DOHH2 (cell line): Measurements from ENCODE around the gene MCRIP1.

Experiments
- H3F3A ChIP-seq: fragments of 200-600 bp; sonication (generic), shearing (Covaris generic); 2 replicates; pipeline ENCODE4 v1.6.0; 2016; ENCODE audit warnings: antibody characterized with exemption, mild to moderate bottlenecking; ENCODE audit not compliant: control insufficient read depth, insufficient read depth
- H3K27ac ChIP-seq: fragments of 200-600 bp; sonication (generic); 2 replicates; pipeline ENCODE4 v1.5.1; 2014; ENCODE audit warnings: low read depth, mild to moderate bottlenecking, low read length, moderate library complexity
- H3K27me3 ChIP-seq: fragments of 200-600 bp; sonication (generic); 2 replicates; pipeline ENCODE4 v1.6.1; 2014; ENCODE audit warnings: mild to moderate bottlenecking, low read length, mixed read lengths; ENCODE audit not compliant: control insufficient read depth
- H3K36me3 ChIP-seq: fragments of 200-600 bp; sonication (generic); 2 replicates; pipeline ENCODE4 v1.6.1; 2014; ENCODE audit warnings: mild to moderate bottlenecking, low read length, moderate library complexity, mixed read lengths; ENCODE audit not compliant: control insufficient read depth
- H3K4me1 ChIP-seq: fragments of 200-600 bp; sonication (generic); 2 replicates; pipeline ENCODE4 v1.6.1; 2014; ENCODE audit warnings: mild to moderate bottlenecking, low read length, mixed read lengths; ENCODE audit not compliant: control insufficient read depth
- H3K4me2 ChIP-seq: fragments of 200-600 bp; sonication (generic); 2 replicates; pipeline ENCODE4 v1.6.0; 2014; ENCODE audit warnings: mild to moderate bottlenecking, low read length, moderate library complexity
- H3K4me3 ChIP-seq: fragments of 200-600 bp; sonication (generic); 2 replicates; pipeline ENCODE4 v1.5.1; 2014; ENCODE audit warnings: mild to moderate bottlenecking, low read length, mixed read lengths
- H3K79me2 ChIP-seq: fragments of 200-600 bp; sonication (generic); 2 replicates; pipeline ENCODE4 v1.6.1; 2014; ENCODE audit warnings: mild to moderate bottlenecking, low read length, mixed read lengths; ENCODE audit not compliant: control insufficient read depth
- H3K9me2 ChIP-seq: fragments of 200-600 bp; sonication (generic); replicated peaks from 2 replicates; pipeline ENCODE4 v1.6.1; 2014; ENCODE audit warnings: mild to moderate bottlenecking, low read length, mixed read lengths; ENCODE audit not compliant: control insufficient read depth
- H3K9me3 ChIP-seq: fragments of 200-600 bp; sonication (generic); 2 replicates; pipeline ENCODE4 v1.6.1; 2014; ENCODE audit warnings: antibody characterized with exemption, low read length, mixed read lengths; ENCODE audit not compliant: control insufficient read depth, insufficient read depth
- H4K20me1 ChIP-seq: fragments of 200-600 bp; sonication (generic); 2 replicates; pipeline ENCODE4 v1.6.0; 2014; ENCODE audit warnings: low read depth, mild to moderate bottlenecking, antibody characterized with exemption, low read length, moderate library complexity; ENCODE audit not compliant: control insufficient read depth, insufficient read depth
- EZH2phosphoT487 ChIP-seq: fragments of 200-600 bp; sonication (generic); IDR thresholded peaks from 2 replicates; pipeline ENCODE4 v1.6.1; 2017; ENCODE audit warnings: borderline replicate concordance, mild to moderate bottlenecking, antibody characterized with exemption, low read length, moderate library complexity, mixed read lengths
- TF ChIP-seq, protein P1 (sequence below): fragments of 200-600 bp; sonication (generic); IDR thresholded peaks from one replicate; pipeline ENCODE4 v1.5.1; 2014; ENCODE audit warnings: antibody characterized with exemption, mild to moderate bottlenecking, low read depth, low read length; ENCODE audit not compliant: poor library complexity, severe bottlenecking

The MCRIP1 gene

DNA sequence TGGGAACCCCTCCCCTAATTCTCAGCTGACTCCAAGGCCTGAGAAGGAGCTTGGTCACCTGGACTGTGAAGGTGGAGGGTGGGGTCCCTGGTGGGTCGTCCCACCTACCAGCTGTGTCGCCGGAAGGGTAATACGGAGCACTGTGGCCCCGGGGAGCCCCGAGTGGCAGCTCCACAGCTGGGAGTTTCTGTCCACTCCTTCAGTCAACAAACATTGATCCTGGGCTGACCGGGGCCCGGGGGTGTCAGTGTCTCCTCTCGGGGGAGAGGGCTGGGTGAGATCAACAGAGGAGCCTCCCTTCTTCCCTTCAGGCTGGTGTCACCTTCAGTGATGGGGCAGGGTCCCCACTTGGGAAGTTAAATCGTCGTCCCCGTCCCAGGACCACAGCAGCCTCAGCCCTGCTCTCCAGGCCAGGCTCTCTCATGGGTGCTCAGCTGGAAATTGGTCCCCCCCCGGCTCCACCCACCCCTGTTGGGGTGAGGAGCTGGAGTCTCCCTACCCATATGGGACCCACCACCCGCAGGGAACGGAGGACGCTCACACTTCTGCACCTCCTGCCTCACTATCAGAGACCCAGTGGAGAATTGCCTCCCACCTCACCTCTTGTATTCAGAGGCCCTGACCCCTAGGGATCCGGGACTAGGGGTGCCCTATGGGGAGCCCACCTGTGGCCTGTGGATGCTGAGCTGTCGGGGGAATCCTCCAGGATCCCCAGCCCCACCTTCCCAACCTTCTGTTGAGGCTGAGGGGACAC lies 27.2 kb downstream of the MCRIP1 start:
- Histone ChIP-seq H3K4me3 (no peak overlapping the region), H3K36me3 (no peaks in the 10 kb centered on the region), H3K27me3 (peaks cover 19% of the 10 kb centered on the region), H3K9me3 (no peaks in the 10 kb centered on the region), H3K79me2 (no peaks in the 10 kb centered on the region), H3K27ac (no peak overlapping the region), H3K4me1 (no peaks in the 10 kb centered on the region), H3F3A (no peaks in the 10 kb centered on the region), H3K9me2 (no peaks in the 10 kb centered on the region), H3K4me2 (no peak overlapping the region), H4K20me1 (no peaks in the 10 kb centered on the region)
- TF ChIP-seq EZH2phosphoT487, result no peak
- TF ChIP-seq, protein P1, sequence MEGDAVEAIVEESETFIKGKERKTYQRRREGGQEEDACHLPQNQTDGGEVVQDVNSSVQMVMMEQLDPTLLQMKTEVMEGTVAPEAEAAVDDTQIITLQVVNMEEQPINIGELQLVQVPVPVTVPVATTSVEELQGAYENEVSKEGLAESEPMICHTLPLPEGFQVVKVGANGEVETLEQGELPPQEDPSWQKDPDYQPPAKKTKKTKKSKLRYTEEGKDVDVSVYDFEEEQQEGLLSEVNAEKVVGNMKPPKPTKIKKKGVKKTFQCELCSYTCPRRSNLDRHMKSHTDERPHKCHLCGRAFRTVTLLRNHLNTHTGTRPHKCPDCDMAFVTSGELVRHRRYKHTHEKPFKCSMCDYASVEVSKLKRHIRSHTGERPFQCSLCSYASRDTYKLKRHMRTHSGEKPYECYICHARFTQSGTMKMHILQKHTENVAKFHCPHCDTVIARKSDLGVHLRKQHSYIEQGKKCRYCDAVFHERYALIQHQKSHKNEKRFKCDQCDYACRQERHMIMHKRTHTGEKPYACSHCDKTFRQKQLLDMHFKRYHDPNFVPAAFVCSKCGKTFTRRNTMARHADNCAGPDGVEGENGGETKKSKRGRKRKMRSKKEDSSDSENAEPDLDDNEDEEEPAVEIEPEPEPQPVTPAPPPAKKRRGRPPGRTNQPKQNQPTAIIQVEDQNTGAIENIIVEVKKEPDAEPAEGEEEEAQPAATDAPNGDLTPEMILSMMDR, result no peak

DNA sequence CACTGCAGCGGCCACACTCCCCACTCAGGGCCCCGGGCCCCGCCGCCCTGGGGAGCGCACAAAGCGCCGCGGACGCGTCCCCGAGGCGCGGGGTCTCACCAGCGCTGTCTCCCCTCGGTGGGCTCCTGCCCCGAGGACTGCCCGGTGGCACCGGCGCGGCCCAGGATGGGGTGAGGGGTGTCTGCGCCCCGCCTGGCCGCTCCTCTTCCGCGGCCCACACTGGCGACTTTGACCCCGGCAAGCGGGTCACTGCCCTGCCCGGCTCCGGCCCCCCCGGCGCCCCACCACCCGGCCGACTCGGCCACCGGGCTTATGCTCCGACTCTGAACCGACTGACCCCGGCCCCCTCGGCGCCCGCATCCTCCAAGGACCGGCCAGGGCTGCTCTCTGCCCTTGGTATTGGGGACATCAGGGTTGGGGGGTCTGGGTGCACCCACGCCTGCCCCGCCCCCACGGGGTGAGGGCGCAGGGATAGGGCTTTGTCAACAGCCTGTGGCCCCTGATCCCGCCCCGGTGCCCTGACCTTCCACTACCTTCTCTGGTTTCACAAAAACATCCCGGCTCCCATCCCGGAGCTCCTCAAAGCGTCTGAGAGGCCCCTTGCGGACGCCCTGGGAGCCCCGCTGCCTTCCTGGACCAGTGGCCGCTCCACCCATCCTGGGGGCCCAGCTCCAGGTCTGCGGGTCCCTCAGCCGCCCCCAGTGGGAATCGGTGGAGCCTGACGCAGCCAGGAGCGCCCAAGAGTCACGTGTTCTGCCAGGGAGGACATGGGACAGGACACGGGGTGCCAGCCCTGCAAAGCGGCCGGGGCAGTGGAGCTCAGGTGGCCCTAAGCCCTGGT lies 28.3 kb downstream of the MCRIP1 start:
- no peak overlapping the region for H3K4me2 ChIP-seq
- H3F3A ChIP-seq, result no peaks in the 10 kb centered on the region
- no peak overlapping the region for H3K27ac ChIP-seq
- peaks cover 16% of the 10 kb centered on the region for H3K27me3 ChIP-seq
- H3K36me3 ChIP-seq, result no peaks in the 10 kb centered on the region
- H3K9me3 ChIP-seq, result no peaks in the 10 kb centered on the region
- no peaks in the 10 kb centered on the region for H4K20me1 ChIP-seq
- no peaks in the 10 kb centered on the region for H3K4me1 ChIP-seq
- no peaks in the 10 kb centered on the region for H3K79me2 ChIP-seq
- no peaks in the 10 kb centered on the region for H3K9me2 ChIP-seq
- no peak overlapping the region for H3K4me3 ChIP-seq
- no peak for TF ChIP-seq EZH2phosphoT487
- TF ChIP-seq, protein P1, result no peak

DNA sequence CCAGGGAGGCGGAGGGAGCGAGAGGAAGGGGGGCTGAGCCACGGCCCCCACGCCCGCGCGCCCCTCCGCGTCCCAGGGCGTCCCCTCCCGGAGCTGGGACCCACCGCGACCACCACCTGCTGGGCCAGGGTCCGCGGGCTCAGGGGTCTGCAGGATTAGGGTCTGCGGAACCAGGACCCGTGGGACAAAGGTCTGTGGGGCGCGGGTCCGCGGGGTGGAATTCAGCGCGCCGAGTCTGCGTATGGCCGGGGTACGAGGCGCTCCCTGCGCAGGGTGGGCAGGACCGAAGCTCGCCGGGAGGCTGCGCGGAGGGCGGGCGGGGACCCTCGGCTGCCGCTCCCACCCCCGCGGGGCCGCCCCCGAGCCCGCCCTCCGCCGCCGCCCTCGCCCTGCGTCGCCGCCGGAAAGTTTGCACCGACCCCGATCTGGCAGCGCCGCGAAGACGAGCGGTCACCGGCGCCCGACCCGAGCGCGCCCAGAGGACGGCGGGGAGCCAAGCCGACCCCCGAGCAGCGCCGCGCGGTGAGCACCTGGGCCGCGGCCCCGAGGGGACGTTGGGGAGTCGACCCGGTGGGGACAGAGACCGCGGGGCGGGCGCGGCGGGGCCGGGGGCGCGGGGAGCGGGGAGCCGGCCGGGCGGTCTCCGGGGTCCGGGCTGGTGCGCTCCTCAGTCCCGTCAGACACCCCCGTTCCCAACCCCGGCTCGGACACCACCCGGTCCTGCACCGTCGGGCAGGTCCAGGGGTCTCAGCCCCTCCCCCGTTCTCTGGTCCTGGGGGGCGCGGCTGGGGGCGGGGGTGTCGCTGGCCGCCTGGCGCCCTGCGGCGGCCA lies 29.1 kb downstream of the MCRIP1 start, which contains the start of gene GCGR:
Gene GCGR (plus strand): TSS at position 423 of the 831 bp plus-strand sequence. CDS start 4,869 bp downstream, outside the sequence.
- H3F3A ChIP-seq, result no peaks in the 10 kb centered on the region
- no peak within 1 kb of the TSS for H3K4me3 ChIP-seq
- no peaks in the 10 kb centered on the region for H3K4me1 ChIP-seq
- H3K79me2 ChIP-seq, result no peaks in the 10 kb centered on the region
- no peaks in the 10 kb centered on the region for H3K9me3 ChIP-seq
- no peaks in the 10 kb centered on the region for H4K20me1 ChIP-seq
- H3K36me3 ChIP-seq, result no peaks in the 10 kb centered on the region
- peaks cover 15% of the 10 kb centered on the region for H3K27me3 ChIP-seq
- no peaks in the 10 kb centered on the region for H3K9me2 ChIP-seq
- H3K27ac ChIP-seq, result no peak within 1 kb of the TSS
- H3K4me2 ChIP-seq, result no peak within 1 kb of the TSS
- TF ChIP-seq, protein P1, result no peak
- TF ChIP-seq EZH2phosphoT487, result no peak
